ENCODE results near the gene CAVIN3. TPM values are rescaled to one million over a fixed set of nuclear protein-coding genes. Genes with fewer than 3 reads are reported as not detected.

CAVIN3 gene
- total and polyA plus RNA-seq, 2 of the 4 experiments (the other 2 are of a cell fraction): 112 to 185 TPM

DNA sequence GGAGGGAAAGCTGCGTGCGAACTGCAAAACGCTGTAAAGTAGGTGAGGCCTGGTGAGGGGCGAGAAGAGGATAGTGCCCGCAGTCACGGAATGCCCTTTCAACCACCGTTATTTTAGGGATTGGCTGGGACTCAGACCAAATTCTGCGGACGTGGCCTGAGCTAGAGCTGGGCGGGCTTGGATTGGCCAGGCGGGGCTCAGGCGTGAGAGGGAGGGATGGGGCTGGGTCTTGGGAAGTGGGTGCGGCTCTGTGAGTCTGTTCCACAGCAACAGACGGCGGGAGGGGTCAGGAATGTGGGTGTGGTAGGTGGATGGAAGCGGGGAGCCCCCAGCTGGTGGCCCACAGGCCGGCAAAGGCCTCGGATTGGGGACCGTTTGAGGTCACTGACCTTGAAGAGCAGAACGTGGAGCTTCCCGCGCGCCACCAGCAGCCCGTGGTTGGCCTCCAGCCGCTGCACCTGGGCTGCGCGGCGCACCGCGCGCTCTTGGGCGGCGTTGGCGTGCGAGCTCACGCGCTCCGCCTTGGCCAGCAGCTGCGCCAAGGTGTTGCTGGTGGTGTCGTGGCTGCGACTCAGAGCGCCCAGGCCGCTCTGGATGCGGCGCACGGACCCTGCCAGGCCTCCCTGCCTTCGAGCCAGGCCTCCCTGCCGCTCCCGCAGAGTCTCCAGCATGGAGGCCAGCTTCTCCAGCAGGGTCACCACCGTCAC, 444 bp downstream of the CAVIN3 start:
- Histone ChIP-seq H4K20me1 (ENCODE audit: insufficient read depth, low read length) (no peaks in the 10 kb centered on the region), H3K14ac (replicated peaks; ENCODE audit: low read depth, low read length) (peak overlapping the region; percentile 95), H3K9ac (ENCODE audit: low read depth, low read length) (peak overlapping the region; percentile 99), H3K27me3 (ENCODE audit: control insufficient read depth, insufficient read depth, low read length) (no peaks in the 10 kb centered on the region), H3K79me1 (ENCODE audit: low read depth in 1 of 2, low read length in 2 of 2) (peaks cover 12 to 22% of the 10 kb centered on the region in 2 experiments; a peak in 3 of 4 replicates), H3K18ac (ENCODE audit: low read depth, low read length) (peak overlapping the region; percentile 94), H3K56ac (ENCODE audit: extremely low read depth, insufficient read depth, low read length) (peak overlapping the region; percentile 94), H3K4ac (ENCODE audit: low read depth, low read length) (peak overlapping the region; percentile 97), H2BK120ac (ENCODE audit: low read depth, low read length) (peak overlapping the region; percentile 97), H3K23ac (ENCODE audit: low read depth, low read length) (peak overlapping the region; percentile 91), H3K4me2 (ENCODE audit: low read depth, low read length) (peak overlapping the region; percentile 94), H3K4me1 (ENCODE audit: control insufficient read depth, insufficient read depth, low read length) (peaks cover 15% of the 10 kb centered on the region), H2AFZ (replicated peaks; ENCODE audit: low read length, poor library complexity) (peak overlapping the region; percentile 91), H4K91ac (ENCODE audit: insufficient read depth, low read depth, low read length) (peak overlapping the region; percentile 97), H3K9me1 (ENCODE audit: insufficient read depth, low read length) (peaks cover 4% of the 10 kb centered on the region), H2AK5ac (ENCODE audit: low read depth, low read length) (peak overlapping the region; percentile 96), H2BK15ac (ENCODE audit: low read depth, low read length) (peak overlapping the region; percentile 40; the same call in 1 of the 3 replicates), H2BK5ac (ENCODE audit: low read depth, low read length, poor library complexity, severe bottlenecking) (peak overlapping the region; percentile 97), H3K9me3 (ENCODE audit: control insufficient read depth, insufficient read depth, low read length) (no peaks in the 10 kb centered on the region), H3K27ac (ENCODE audit: insufficient read depth, low read length) (peak overlapping the region; percentile 99), H2BK20ac (ENCODE audit: low read depth, low read length) (no peak overlapping the region), H4K8ac (ENCODE audit: low read depth in 2 of 2, low read length in 2 of 2) (peak overlapping the region; percentile 94 to 98), H3K36me3 (ENCODE audit: control insufficient read depth, insufficient read depth, low read length) (peaks cover 6% of the 10 kb centered on the region), H2AK9ac (replicated peaks; ENCODE audit: low read depth, low read length, poor library complexity) (peak overlapping the region; percentile 100), H4K5ac (ENCODE audit: low read depth, low read length) (peak overlapping the region; percentile 95), H3K4me3 (ENCODE audit: insufficient read depth, low read depth, low read length) (peak overlapping the region; percentile 69)
- ATAC-seq (ENCODE audit: low read depth): peak; percentile 83
- POLR2A ChIA-PET (ENCODE audit: unreplicated experiment): interaction anchor here (0.5 to 1.3 kb wide), 9 partner anchors 12 to 1533 kb away, joined by 3 to 6 read pairs (median 3); no protein-coding TSS in a partner anchor
- CTCF ChIA-PET: interaction anchor here (1.0 kb wide), 1 partner anchor 34 kb away, joined by 6 read pairs; no protein-coding TSS in a partner anchor
- no peak for TF ChIP-seq BHLHE40 (IDR thresholded peaks at IDR 0.05; ENCODE audit: low read depth, low read length)
- no peak for TF ChIP-seq RCOR1 (IDR thresholded peaks at IDR 0.05; ENCODE audit: insufficient replicate concordance, low read length)
- TF ChIP-seq RFX5 (IDR thresholded peaks at IDR 0.05; ENCODE audit: low read depth, low read length): no peak
- no peak for TF ChIP-seq CHD1 (IDR thresholded peaks at IDR 0.05; ENCODE audit: low read depth, low read length)
- TF ChIP-seq RAD21 (IDR thresholded peaks at IDR 0.05; ENCODE audit: low read length): no peak
- no peak; the same call in 1 of the 2 replicates for TF ChIP-seq MXI1 (IDR thresholded peaks at IDR 0.05; ENCODE audit: borderline replicate concordance, low read depth, low read length)
- TF ChIP-seq CEBPB (IDR thresholded peaks at IDR 0.05; ENCODE audit: low read depth, low read length): no peak
- no peak for TF ChIP-seq MAZ (IDR thresholded peaks at IDR 0.05; ENCODE audit: borderline replicate concordance, low read depth, low read length)
- intact Hi-C loops (cut with micrococcal nuclease): loop anchor here (1.0 to 2.0 kb wide), 2 partner anchors 33 to 69 kb away; no protein-coding TSS in a partner anchor
- no TSS peak for BruUV-seq (replicated peaks)
- dilution Hi-C loops (cut with HindIII; ENCODE audit: low sequenced_read_pairs, unreplicated experiment): no loop called here
- DNase-seq: peak; percentile 91
- in situ Hi-C loops (cut with MboI; ENCODE audit: low sequenced_read_pairs): loop anchor here (5.0 to 25.0 kb wide), 2 partner anchors 68 to 708 kb away; no protein-coding TSS in a partner anchor
- WGBS, 2 experiments (ENCODE audit: extremely low coverage in 2 of 2, insufficient read length in 1 of 2): 0% methylated on average over 27 of the region's 50 CpGs; no CpG with 5 or more reads in 1 of the 2 experiments
